Prostate gland (tissue), 2 donors: ENCODE data around the gene PITX2. TPM values are rescaled to one million over a fixed set of nuclear protein-coding genes. Genes with fewer than 3 reads are reported as not detected.

ENCODE experiments used
- DNase-seq: peaks from one replicate; pipeline ENCODE4 v3.0.0-alpha.2; 2019; ENCODE audit warnings: low spot score
- H3K27ac ChIP-seq, 2 donors: fragments of 200-600 bp; sonication (generic); 2 replicates each; pipeline ENCODE4 v1.5.1; 2017 to 2019
- H3K27me3 ChIP-seq: fragments of 200-600 bp; sonication (generic); replicated peaks from 2 replicates; pipeline ENCODE4 v1.5.1; 2019; ENCODE audit not compliant: insufficient read depth
- H3K36me3 ChIP-seq, 2 donors: fragments of 200-600 bp; sonication (generic); 1 replicate in 1 of 2; 2 replicates in 1 of 2; pipeline versions ENCODE4 v1.5.1 to v1.8.1; 2017 to 2019
- H3K4me1 ChIP-seq: fragments of 200-600 bp; sonication (generic); replicated peaks from 2 replicates; pipeline ENCODE4 v1.5.1; 2019
- H3K4me3 ChIP-seq, 2 donors: fragments of 200-600 bp; sonication (generic); 2 replicates each; pipeline ENCODE4 v1.5.1; 2017 to 2019
- H3K9me3 ChIP-seq: fragments of 200-600 bp; sonication (generic); 2 replicates; pipeline ENCODE4 v1.5.1; 2017
- CTCF ChIP-seq, 4 experiments: fragments of 200-600 bp in 2 of 4; fragments of 450-650 bp in 2 of 4; sonication (generic) in 2 of 4; IDR thresholded peaks; 1 replicate in 3 of 4; 2 replicates in 1 of 4; pipeline ENCODE4 v1.5.1; 2016 to 2019; ENCODE audit warnings: antibody characterized with exemption in 4 of 4, mild to moderate bottlenecking in 2 of 4, moderate library complexity in 2 of 4
- POLR2A ChIP-seq: fragments of 450-650 bp; IDR thresholded peaks from one replicate; pipeline ENCODE4 v1.6.1; 2016; ENCODE audit warnings: antibody characterized with exemption, mild to moderate bottlenecking
- POLR2AphosphoS5 ChIP-seq: sonication (generic); formaldehyde crosslinking; IDR thresholded peaks from one replicate; pipeline ENCODE4 v1.6.1; 2017; ENCODE audit warnings: antibody characterized with exemption
- WGBS: methylation state at CpG from one replicate; pipeline ENCODE4 v1.1.5; 2018; 5-methylcytosine and 5-hydroxymethylcytosine counted together
- intact Hi-C: fragments of 100-400 bp; cut with DNase I; formaldehyde crosslinking; loops from one replicate; pipeline ENCODE4 v1.14.2; 2022
- total RNA-seq, 2 donors: library from RNA; depleted of rRNA; stranded (reverse); fragments of >200 nt; gene quantifications; one replicate each; pipeline ENCODE4 v1.1.0, GENCODE V29; 2016

Gene PITX2
- total RNA-seq, 2 donors from 2014 or later = 2.0 to 2.3 TPM

- intact Hi-C loops = no loop called here
- H3K27ac ChIP-seq = no peak overlapping the region
- 79% methylated on average over 3 of the region's 3 CpGs for WGBS
- H3K4me1 ChIP-seq = no peaks in the 10 kb centered on the region
- no peak overlapping the region for H3K4me3 ChIP-seq
- DNase-seq = no peak
- TF ChIP-seq POLR2A = no peak
- H3K36me3 ChIP-seq = no peaks in the 10 kb centered on the region
- no peaks in the 10 kb centered on the region for H3K9me3 ChIP-seq
- no peaks in the 10 kb centered on the region for H3K27me3 ChIP-seq
These were observed 44.8 kb upstream of the PITX2 start for GRCh38 chr4:110667670-110668069.

GRCh38 chr4:110666030-110666429, 43.2 kb upstream of the PITX2 start:
- H3K27me3 ChIP-seq = no peaks in the 10 kb centered on the region
- no peak overlapping the region for H3K27ac ChIP-seq
- no peaks in the 10 kb centered on the region for H3K4me1 ChIP-seq
- intact Hi-C loops = no loop called here
- WGBS = 86% methylated on average over 3 of the region's 3 CpGs
- no peak for DNase-seq
- H3K4me3 ChIP-seq = no peak overlapping the region
- H3K9me3 ChIP-seq = no peaks in the 10 kb centered on the region
- TF ChIP-seq CTCF (IDR thresholded peaks at IDR 0.05) = no peak
- no peak for TF ChIP-seq POLR2A
- no peak for TF ChIP-seq POLR2AphosphoS5
- no peaks in the 10 kb centered on the region for H3K36me3 ChIP-seq

- DNase-seq = no peak
- Histone ChIP-seq H3K4me1 (no peaks in the 10 kb centered on the region), H3K4me3 (no peak overlapping the region), H3K9me3 (no peaks in the 10 kb centered on the region), H3K27ac (no peak overlapping the region), H3K27me3 (no peaks in the 10 kb centered on the region), H3K36me3 (no peaks in the 10 kb centered on the region)
- whole genome bisulfite sequencing = 17% methylated on average over 2 of the region's 2 CpGs
- TF ChIP-seq CTCF (IDR thresholded peaks at IDR 0.05) (no peak), POLR2A (no peak), POLR2AphosphoS5 (no peak)
- intact Hi-C loops = no loop called here
These were observed 41.0 kb upstream of the PITX2 start for GRCh38 chr4:110663738-110664444.

GRCh38 chr4:110663206-110663605, 40.3 kb upstream of the PITX2 start:
- Histone ChIP-seq H3K27me3 (no peaks in the 10 kb centered on the region), H3K27ac (no peak overlapping the region), H3K4me3 (no peak overlapping the region), H3K4me1 (no peaks in the 10 kb centered on the region), H3K9me3 (no peaks in the 10 kb centered on the region), H3K36me3 (no peaks in the 10 kb centered on the region)
- no peak for TF ChIP-seq CTCF (IDR thresholded peaks at IDR 0.05)
- TF ChIP-seq POLR2A = no peak
- no peak for TF ChIP-seq POLR2AphosphoS5
- intact Hi-C loops = no loop called here
- no peak for DNase-seq
- WGBS = 52% methylated on average over 1 of the region's 1 CpG

- H3K36me3 ChIP-seq = no peaks in the 10 kb centered on the region
- no peaks in the 10 kb centered on the region for H3K27me3 ChIP-seq
- no peaks in the 10 kb centered on the region for H3K9me3 ChIP-seq
- intact Hi-C loops = no loop called here
- no peak overlapping the region for H3K4me3 ChIP-seq
- H3K4me1 ChIP-seq = no peaks in the 10 kb centered on the region
- no peak for TF ChIP-seq POLR2A
- no peak for TF ChIP-seq POLR2AphosphoS5
- no peak for TF ChIP-seq CTCF (IDR thresholded peaks at IDR 0.05)
- no peak for DNase-seq
- 89% methylated on average over 2 of the region's 2 CpGs for WGBS
- H3K27ac ChIP-seq = no peak overlapping the region
These were observed 37.9 kb upstream of the PITX2 start for GRCh38 chr4:110660755-110661154.
